ENCODE data around the gene PAXX. TPM values are rescaled to one million over a fixed set of nuclear protein-coding genes. Genes with fewer than 3 reads are reported as not detected.

Gene PAXX
- total RNA-seq, 1 donor: 16.6 TPM

DNA sequence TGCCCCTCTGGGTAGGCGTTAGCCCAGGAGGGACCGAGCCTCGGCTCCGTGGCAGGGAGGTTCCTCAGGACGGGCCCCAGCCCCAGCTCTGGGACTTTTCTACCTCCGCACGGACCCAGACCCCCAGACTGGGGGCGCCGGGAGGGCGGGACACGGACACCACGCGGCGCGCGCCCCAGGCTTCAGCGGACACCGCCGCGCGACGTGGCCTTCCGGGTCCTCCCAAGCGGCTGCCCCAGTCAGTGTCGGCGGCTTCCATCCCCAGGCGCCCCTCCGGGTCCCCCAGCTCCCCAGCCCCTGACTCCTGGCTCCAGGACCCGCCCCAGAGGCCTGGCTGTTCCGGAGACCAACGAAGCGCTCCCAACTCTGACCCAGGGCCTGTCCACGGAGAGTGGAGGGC lies 6.4 kb upstream of the PAXX start:
- no peak for DNase-seq (ENCODE audit: insufficient read length, low spot score, missing footprints)
- Histone ChIP-seq H3K27me3 (ENCODE audit: insufficient read depth, low read length) (peaks cover 24% of the 10 kb centered on the region), H3K79me2 (ENCODE audit: insufficient read depth, low read length) (no peaks in the 10 kb centered on the region), H4K20me1 (ENCODE audit: insufficient read depth, low read length) (no peaks in the 10 kb centered on the region), H3K36me3 (ENCODE audit: insufficient read depth, low read length) (no peaks in the 10 kb centered on the region), H2AFZ (ENCODE audit: low read length) (no peak overlapping the region), H3K4me3 (ENCODE audit: insufficient read depth, low read length) (no peak overlapping the region), H3K4me1 (ENCODE audit: insufficient read depth, low read length) (no peaks in the 10 kb centered on the region), H3K4me2 (ENCODE audit: insufficient read depth, low read length) (no peak overlapping the region), H3K9me3 (ENCODE audit: low read depth, low read length) (no peaks in the 10 kb centered on the region), H3K27ac (ENCODE audit: low read depth, low read length) (no peak overlapping the region)
- TF ChIP-seq, protein P1, sequence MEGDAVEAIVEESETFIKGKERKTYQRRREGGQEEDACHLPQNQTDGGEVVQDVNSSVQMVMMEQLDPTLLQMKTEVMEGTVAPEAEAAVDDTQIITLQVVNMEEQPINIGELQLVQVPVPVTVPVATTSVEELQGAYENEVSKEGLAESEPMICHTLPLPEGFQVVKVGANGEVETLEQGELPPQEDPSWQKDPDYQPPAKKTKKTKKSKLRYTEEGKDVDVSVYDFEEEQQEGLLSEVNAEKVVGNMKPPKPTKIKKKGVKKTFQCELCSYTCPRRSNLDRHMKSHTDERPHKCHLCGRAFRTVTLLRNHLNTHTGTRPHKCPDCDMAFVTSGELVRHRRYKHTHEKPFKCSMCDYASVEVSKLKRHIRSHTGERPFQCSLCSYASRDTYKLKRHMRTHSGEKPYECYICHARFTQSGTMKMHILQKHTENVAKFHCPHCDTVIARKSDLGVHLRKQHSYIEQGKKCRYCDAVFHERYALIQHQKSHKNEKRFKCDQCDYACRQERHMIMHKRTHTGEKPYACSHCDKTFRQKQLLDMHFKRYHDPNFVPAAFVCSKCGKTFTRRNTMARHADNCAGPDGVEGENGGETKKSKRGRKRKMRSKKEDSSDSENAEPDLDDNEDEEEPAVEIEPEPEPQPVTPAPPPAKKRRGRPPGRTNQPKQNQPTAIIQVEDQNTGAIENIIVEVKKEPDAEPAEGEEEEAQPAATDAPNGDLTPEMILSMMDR (IDR thresholded peaks at IDR 0.05; ENCODE audit: extremely low read depth, low read depth, low read length): no peak

- Histone ChIP-seq H4K20me1 (ENCODE audit: insufficient read depth, low read length) (peaks cover 2% of the 10 kb centered on the region), H3K27ac (ENCODE audit: low read depth, low read length) (no peak overlapping the region), H3K4me3 (ENCODE audit: insufficient read depth, low read length) (no peak overlapping the region), H3K79me2 (ENCODE audit: insufficient read depth, low read length) (peaks cover 10% of the 10 kb centered on the region), H3K4me1 (ENCODE audit: insufficient read depth, low read length) (peaks cover 10% of the 10 kb centered on the region), H3K36me3 (ENCODE audit: insufficient read depth, low read length) (no peaks in the 10 kb centered on the region), H3K9me3 (ENCODE audit: low read depth, low read length) (no peaks in the 10 kb centered on the region), H3K27me3 (ENCODE audit: insufficient read depth, low read length) (peaks cover 23% of the 10 kb centered on the region), H3K4me2 (ENCODE audit: insufficient read depth, low read length) (no peak overlapping the region), H2AFZ (ENCODE audit: low read length) (no peak overlapping the region)
- no peak for DNase-seq (ENCODE audit: insufficient read length, low spot score, missing footprints)
- TF ChIP-seq, protein P1 (IDR thresholded peaks at IDR 0.05; ENCODE audit: extremely low read depth, low read depth, low read length): no peak
Measured at GRCh38 chr9:136988872-136989271, 3.4 kb upstream of the PAXX start.

GRCh38 chr9:136990242-136990911 lies 1.8 kb upstream of the PAXX start:
- Histone ChIP-seq H3K4me3 (ENCODE audit: insufficient read depth, low read length) (no peak overlapping the region), H3K27ac (ENCODE audit: low read depth, low read length) (no peak overlapping the region), H4K20me1 (ENCODE audit: insufficient read depth, low read length) (peaks cover 2% of the 10 kb centered on the region), H3K79me2 (ENCODE audit: insufficient read depth, low read length) (peaks cover 10% of the 10 kb centered on the region), H3K27me3 (ENCODE audit: insufficient read depth, low read length) (peaks cover 8% of the 10 kb centered on the region), H2AFZ (ENCODE audit: low read length) (no peak overlapping the region), H3K36me3 (ENCODE audit: insufficient read depth, low read length) (no peaks in the 10 kb centered on the region), H3K4me2 (ENCODE audit: insufficient read depth, low read length) (no peak overlapping the region), H3K9me3 (ENCODE audit: low read depth, low read length) (no peaks in the 10 kb centered on the region), H3K4me1 (ENCODE audit: insufficient read depth, low read length) (peaks cover 12% of the 10 kb centered on the region)
- no peak for DNase-seq (ENCODE audit: insufficient read length, low spot score, missing footprints)
- TF ChIP-seq, protein P1 (IDR thresholded peaks at IDR 0.05; ENCODE audit: extremely low read depth, low read depth, low read length): no peak

- Histone ChIP-seq H3K9me3 (ENCODE audit: low read depth, low read length) (no peaks in the 10 kb centered on the region), H3K27ac (ENCODE audit: low read depth, low read length) (no peak overlapping the region), H3K79me2 (ENCODE audit: insufficient read depth, low read length) (peaks cover 10% of the 10 kb centered on the region), H3K4me3 (ENCODE audit: insufficient read depth, low read length) (peak overlapping the region; percentile 82), H3K36me3 (ENCODE audit: insufficient read depth, low read length) (no peaks in the 10 kb centered on the region), H4K20me1 (ENCODE audit: insufficient read depth, low read length) (peaks cover 2% of the 10 kb centered on the region), H3K27me3 (ENCODE audit: insufficient read depth, low read length) (no peaks in the 10 kb centered on the region), H2AFZ (ENCODE audit: low read length) (peak overlapping the region; percentile 68), H3K4me1 (ENCODE audit: insufficient read depth, low read length) (peaks cover 34% of the 10 kb centered on the region), H3K4me2 (ENCODE audit: insufficient read depth, low read length) (peak overlapping the region; percentile 93)
- no peak for DNase-seq (ENCODE audit: insufficient read length, low spot score, missing footprints)
- TF ChIP-seq, protein P1 (IDR thresholded peaks at IDR 0.05; ENCODE audit: extremely low read depth, low read depth, low read length): no peak
Measured at GRCh38 chr9:136992819-136993369, 672 bp downstream of the PAXX start.

Data from osteoblast (primary cell).